ENCODE measurements around the gene HEXB.
"Not testable (repeated sequence)": the region's sequence is repeated elsewhere in the genome, so short reads cannot be mapped to it uniquely, and the experiment has no call there.

HEXB gene

DNA sequence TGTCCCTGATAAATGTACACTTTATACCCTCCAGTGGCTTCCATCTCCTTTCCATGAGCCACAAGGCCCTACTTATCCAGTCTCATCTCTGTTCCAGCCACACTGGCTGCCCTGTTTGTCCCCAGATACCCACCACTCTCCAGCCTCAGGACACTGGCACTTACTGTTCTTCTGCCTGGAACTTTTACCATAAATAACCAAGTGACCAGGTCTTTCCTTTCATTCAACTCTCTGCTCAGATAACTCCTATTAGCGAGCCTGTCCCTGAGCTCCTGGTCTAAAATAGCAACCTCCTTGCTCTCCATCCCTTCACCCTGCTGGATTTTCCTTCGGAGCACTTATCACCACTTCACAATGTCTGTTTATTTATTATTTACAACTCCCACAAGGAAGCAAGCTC, 27.9 kb upstream of the HEXB start:
- DNase-seq (ENCODE audit: low read depth in 1 of 2, low spot score in 1 of 2): no peak

GRCh38 chr5:74659172-74659571, 25.9 kb upstream of the HEXB start:
- DNase-seq (ENCODE audit: low read depth in 1 of 2, low spot score in 1 of 2): no peak

DNA sequence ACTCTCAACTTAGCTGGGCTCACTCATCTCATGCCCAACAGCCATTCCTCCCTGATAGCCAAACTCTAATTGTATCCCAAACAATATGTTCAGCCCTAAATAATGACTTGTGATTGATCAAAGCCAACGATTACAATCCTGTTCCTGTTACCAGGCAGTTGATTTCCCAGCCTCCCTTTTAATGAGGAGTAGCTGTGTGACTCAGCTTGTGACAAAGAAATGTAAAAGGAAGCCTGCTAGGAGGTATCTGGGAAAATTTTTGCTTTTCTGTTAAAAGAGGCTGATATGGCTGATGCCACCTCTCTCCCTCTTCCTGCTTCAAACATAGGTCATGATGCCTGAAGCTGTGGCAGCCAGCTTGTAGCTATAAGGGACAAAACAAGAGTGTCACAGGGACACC, 24.9 kb upstream of the HEXB start:
- no peak for DNase-seq (ENCODE audit: low read depth in 1 of 2, low spot score in 1 of 2)

- no peak for DNase-seq (ENCODE audit: low read depth in 1 of 2, low spot score in 1 of 2)
These were observed 24.2 kb upstream of the HEXB start for GRCh38 chr5:74660873-74661272.

- DNase-seq (ENCODE audit: low read depth in 1 of 2, low spot score in 1 of 2): no peak
These were observed 20.5 kb upstream of the HEXB start for GRCh38 chr5:74664551-74664950.

DNA sequence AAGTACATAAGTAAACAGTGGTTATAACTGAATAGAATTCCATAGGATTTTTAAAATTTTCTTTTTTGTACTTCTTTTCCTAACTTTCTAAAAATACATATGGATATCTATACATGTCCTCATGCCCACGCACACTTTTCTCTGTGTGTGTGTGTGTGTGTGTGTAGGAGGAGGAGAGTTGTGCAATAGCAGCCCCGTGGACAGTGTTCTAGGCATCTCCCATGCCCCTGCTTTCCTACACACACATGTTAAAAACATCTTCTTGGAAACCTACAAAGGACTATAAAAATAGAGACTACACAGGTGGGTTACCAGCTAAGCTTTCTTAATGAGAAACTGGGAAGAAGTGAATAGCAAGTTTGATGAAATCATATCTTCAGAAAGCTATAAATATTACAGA, 19.8 kb upstream of the HEXB start:
- no peak for DNase-seq (ENCODE audit: low read depth in 1 of 2, low spot score in 1 of 2)

DNA sequence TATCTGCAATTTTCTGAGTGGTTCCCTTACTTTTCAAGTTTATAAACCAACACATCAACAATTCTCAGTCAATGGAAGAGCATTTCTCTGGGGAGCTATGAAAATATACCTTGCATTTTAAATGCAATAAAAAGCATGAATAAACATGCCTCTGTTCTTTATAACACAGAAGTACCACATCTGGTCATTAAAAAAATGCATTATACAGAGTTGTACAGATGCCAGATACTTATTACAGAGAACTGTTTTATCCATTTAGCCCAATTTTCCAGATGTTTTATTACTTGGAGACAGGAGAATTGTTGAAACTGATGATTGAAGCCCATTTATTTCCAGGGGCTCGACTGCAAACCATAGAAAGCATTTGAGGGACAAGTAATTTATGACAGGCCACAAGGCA, 19.2 kb upstream of the HEXB start:
- no peak for DNase-seq (ENCODE audit: low read depth in 1 of 2, low spot score in 1 of 2)

GRCh38 chr5:74667396-74667795, 17.6 kb upstream of the HEXB start:
- DNase-seq (ENCODE audit: low read depth in 1 of 2, low spot score in 1 of 2): no peak

DNA sequence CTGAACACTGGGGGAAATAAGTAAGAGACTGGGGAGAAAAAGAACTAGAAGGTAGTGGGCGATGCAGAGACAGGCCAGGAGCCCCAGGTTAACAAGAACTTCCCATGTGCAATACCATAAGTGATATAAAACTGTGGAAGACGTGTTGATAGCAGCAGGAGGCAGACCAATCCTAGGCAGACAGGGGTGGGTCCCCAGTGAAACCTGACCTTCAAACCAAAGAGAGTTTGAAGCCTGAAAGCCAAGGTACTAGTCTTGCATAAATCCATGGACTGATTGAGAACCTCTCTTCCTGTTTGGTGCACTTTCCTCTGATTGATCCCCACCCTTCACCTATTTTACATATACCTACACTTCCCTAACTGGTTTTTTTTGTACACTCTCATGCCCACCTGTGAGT, 15.2 kb upstream of the HEXB start:
- no peak for DNase-seq (ENCODE audit: low read depth in 1 of 2, low spot score in 1 of 2)

DNA sequence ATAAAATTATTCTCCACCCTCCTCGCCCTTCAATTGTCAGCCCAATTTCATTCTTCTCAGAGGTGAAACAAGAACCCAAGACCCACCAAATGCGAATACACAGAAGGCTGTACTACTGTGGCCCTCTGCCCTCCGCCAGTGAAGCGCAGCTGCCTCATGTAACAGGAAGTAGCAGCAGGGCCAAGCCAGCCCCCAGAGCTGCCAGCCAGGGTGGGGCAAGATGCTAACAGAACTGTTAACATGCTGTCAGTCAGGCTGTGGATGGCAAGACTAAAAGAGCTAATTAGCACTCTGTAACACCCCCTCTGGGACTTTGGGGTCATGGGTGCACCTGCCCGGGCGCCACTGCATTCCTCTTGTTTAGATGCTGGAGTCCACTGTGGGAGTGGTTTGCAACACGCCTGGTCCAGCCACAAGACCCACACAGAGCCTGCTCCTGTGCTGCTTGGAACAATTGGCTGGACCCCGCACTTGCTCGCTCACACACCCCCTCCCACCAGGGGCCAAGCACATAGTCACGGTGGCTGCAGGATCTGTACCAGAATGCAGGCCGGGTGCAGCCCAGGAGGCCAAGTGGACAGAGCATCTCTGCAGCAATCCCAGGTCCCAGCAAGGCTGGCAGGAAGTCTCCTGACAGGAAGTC, 14.5 kb upstream of the HEXB start:
- no peak for DNase-seq (ENCODE audit: low read depth in 1 of 2, low spot score in 1 of 2)

- no peak for DNase-seq (ENCODE audit: low read depth in 1 of 2, low spot score in 1 of 2)
These were observed 12.7 kb upstream of the HEXB start for GRCh38 chr5:74672215-74672877.

DNA sequence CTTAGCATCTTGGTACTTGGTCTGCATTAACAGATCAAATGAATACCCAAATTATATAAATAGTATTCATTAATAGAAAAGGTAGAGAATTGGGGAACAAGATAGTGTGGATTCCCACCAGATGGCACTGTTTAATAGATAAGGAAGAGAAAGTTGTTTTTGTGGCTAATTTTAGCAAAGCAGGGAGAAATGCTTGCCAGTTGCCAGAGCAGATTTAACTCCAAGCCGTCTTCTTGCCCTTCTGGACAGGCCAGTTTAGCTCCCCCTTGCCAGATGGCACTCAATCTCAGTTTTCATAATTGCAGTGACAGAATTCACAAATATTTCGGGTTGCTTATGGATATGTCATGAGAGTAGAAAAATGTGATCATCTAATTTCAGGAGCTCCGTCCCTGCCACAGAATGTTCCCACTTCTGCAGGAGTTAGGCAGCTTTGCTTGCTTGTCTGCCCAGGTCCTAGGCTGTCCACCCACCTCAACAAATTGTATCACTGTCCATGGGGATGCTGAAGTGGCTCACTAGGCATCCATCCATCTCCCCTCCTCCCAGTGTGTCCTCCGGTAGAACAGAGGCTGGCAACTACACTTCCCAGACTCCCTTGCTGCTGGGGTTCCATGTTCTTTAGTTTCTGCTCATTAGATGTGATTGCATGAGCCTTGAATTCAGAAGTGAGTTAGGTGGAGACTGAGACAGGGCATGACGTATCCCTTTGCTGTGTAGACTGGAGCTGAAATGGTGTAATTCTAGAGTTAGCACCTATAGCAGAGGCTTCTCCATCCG, 11.8 kb upstream of the HEXB start:
- DNase-seq (ENCODE audit: low read depth in 1 of 2, low spot score in 1 of 2): no peak

GRCh38 chr5:74676466-74676865, 8.6 kb upstream of the HEXB start:
- DNase-seq (ENCODE audit: low read depth in 1 of 2, low spot score in 1 of 2): not testable (repeated sequence)

DNA sequence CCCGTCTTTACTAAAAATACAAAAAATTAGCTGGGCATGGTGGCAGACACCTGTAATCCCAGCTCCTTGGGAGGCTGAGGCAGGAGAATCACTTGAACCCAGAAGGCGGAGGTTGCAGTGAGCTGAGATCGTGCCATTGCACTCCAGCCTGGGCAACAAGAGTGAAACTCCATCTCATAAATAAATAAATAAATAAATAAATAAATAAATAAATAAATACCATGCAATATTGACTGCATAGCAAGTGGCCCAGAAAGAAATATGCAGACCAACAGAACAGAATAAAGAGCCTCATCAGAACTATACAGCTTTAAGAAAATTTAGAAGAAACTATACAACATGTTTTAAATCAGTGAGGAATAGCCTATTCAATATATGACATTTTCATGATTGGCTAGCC, 6.9 kb upstream of the HEXB start:
- DNase-seq (ENCODE audit: low read depth in 1 of 2, low spot score in 1 of 2): not testable (repeated sequence)

GRCh38 chr5:74679300-74679699, 5.7 kb upstream of the HEXB start:
- DNase-seq (ENCODE audit: low read depth in 1 of 2, low spot score in 1 of 2): not testable (repeated sequence)

DNA sequence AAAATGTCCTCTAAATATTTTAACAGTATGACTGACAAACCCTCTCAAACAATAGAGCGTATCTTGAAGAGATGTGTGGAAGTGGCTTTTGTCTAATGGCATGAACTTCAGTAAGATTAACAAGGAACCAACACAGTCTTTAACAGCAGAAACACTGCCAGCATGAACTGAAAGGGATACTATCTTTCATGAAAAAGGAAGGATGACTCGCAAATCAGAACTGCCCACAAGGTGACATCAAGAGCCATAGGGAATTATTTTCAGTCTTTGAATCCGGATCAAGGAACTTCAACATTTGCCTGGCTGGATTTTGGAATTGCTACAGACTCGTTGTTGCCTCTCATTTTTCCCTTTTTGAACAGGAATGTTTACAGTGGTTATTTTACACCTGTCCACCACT, 5.1 kb upstream of the HEXB start:
- DNase-seq (ENCODE audit: low read depth in 1 of 2, low spot score in 1 of 2): no peak

DNA sequence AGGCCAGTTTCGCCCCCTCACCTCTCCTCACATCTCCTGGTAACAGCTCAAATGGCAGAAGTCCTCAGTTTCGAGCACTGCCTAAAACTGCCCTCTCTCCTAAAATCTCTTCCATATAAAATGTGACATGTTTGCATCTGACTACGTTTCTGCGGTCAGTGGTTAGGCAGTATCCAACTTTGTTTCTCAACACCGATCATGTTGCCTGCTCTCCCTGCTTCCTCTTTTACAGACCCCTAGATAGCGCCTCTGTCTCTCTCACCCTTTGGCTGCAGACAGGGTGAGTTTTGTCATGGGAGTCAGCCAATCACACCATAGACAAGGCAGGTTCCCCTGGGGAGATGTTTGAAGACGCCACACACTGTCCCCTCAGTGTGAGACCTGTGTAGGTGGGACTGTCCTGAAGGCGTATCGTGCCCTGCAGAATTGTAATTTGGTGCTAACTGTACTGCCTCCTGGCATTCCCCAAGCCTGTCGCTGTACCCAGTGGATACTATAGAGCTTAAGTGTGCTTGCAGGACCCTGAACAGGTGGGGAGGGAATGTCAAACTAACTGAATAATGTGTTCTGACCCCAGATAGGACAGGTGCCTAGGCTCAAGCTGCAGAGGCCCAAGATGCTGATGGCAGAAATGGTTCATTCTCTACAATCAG, 1.1 kb downstream of the HEXB start:
- DNase-seq (ENCODE audit: low read depth in 1 of 2, low spot score in 1 of 2): no peak

DNA sequence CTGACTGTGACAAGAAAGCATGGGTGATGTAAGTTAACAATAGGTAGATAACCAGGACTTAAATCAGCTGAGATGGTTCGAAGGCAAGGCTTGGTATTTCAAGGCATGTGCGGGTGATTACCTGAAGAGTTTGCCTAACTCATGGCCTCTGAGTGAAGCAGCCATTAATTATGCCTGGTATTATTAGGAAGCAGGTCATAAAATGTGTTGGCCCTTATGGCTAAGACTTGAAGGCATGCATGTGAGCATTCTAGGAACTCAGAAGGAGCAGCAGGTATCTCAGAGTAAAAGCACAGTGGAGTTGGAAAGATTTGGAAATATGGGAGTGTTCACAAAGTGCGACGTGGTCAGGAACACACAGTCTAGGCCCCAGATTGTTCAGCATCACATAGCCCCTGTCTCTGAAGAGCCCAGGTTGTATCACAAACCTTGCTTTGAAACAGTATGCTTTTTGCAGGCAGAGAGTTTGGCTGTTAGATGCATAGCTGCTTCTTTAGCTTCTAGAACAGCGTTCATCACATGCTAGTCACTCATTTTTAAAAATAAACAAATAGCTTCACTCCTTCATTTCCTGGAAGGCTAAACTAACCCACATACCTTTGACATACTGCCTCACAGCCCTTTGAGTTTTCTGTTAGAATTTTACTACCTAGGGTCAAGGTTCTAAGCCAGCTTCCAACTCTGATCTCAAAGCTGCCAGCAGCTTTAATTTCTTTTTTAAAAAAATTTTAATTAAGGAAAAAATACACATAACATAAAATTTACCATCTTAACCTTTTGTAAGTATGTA, 2.1 kb downstream of the HEXB start:
- no peak for DNase-seq (ENCODE audit: low read depth in 1 of 2, low spot score in 1 of 2)

- DNase-seq (ENCODE audit: low read depth in 1 of 2, low spot score in 1 of 2): no peak
These were observed 8.2 kb downstream of the HEXB start for GRCh38 chr5:74693191-74693590.

DNA sequence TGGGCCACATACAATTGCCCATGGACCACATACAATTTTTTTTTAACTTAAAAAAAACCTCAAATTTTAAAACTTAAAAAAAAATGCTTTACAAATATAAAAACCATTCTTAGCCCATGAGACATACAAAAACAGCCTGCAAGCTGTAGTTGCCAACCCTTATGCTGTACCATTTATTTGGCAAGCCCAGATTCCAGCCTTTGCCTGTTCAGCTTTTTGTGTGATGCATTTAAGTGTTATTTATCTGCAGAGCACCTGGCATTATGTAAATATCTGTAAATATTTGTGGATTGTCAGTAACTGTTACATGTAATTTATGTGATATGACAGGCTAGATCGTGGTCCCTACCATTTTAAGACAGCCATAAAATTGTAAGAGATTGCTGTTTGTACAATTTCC, 32.6 kb downstream of the HEXB start:
- DNase-seq (ENCODE audit: low read depth in 1 of 2, low spot score in 1 of 2): no peak

- no peak for DNase-seq (ENCODE audit: low read depth in 1 of 2, low spot score in 1 of 2)
These were observed 37.2 kb downstream of the HEXB start for GRCh38 chr5:74722271-74722670.

All from stimulated activated CD4-positive, alpha-beta T cell treated with anti-CD3 and anti-CD28 coated beads, Interleukin-15, amount 100 ng/mL, for 1 hour (primary cell).